Measurements from ENCODE around the gene OTOL1. TPM values are rescaled to one million over a fixed set of nuclear protein-coding genes. Genes with fewer than 3 reads are reported as not detected.

The OTOL1 gene
- total and polyA plus RNA-seq, 2 experiments from 2014 or later = not detected

GRCh38 chr3:161531930-161532329, 35.3 kb downstream of the OTOL1 start (continued):
- no peak for TF ChIP-seq REST (IDR thresholded peaks at IDR 0.05; ENCODE audit: unreplicated experiment)
- TF ChIP-seq POLR2AphosphoS5 (IDR thresholded peaks at IDR 0.05; ENCODE audit: low read depth) = no peak

- ATAC-seq (no peak), DNase-seq (ENCODE audit: low spot score) (no peak)
- Histone ChIP-seq H3K4me3 (no peak overlapping the region), H4K20me1 (replicated peaks; ENCODE audit: insufficient read depth) (no peaks in the 10 kb centered on the region), H3K27ac (ENCODE audit: low read depth) (no peak overlapping the region), H3K4me2 (no peak overlapping the region), H3K36me3 (ENCODE audit: insufficient read depth) (no peaks in the 10 kb centered on the region), H3K27me3 (ENCODE audit: insufficient read depth) (no peaks in the 10 kb centered on the region), H3F3A (replicated peaks; ENCODE audit: low read depth) (no peaks in the 10 kb centered on the region), H3K79me2 (replicated peaks; ENCODE audit: insufficient read depth) (no peaks in the 10 kb centered on the region), H3K4me1 (ENCODE audit: insufficient read depth) (no peaks in the 10 kb centered on the region), H2AFZ (no peak overlapping the region), H3K9me2 (ENCODE audit: insufficient read depth) (no peaks in the 10 kb centered on the region)
- no peaks in the 10 kb centered on the region for H3K36me3 Mint-ChIP-seq (ENCODE audit: low read depth)
- no peaks in the 10 kb centered on the region for H3K9me3 Mint-ChIP-seq
- TF ChIP-seq REST (IDR thresholded peaks at IDR 0.05; ENCODE audit: unreplicated experiment) (no peak), CTCF (conservative IDR thresholded peaks at IDR 0.05; ENCODE audit: low read depth in 2 of 2) (no peak)
- H3K4me3 Mint-ChIP-seq = no peak overlapping the region
- H3K27ac Mint-ChIP-seq = no peak overlapping the region
- no peaks in the 10 kb centered on the region for H3K4me1 Mint-ChIP-seq
- H3K27me3 Mint-ChIP-seq (ENCODE audit: insufficient read depth, low read depth, poor library complexity) = no peaks in the 10 kb centered on the region
These were observed 44.0 kb downstream of the OTOL1 start for GRCh38 chr3:161540594-161540993.

GRCh38 chr3:161545824-161546223, 49.2 kb downstream of the OTOL1 start:
- TF ChIP-seq EZH2 (IDR thresholded peaks at IDR 0.05; ENCODE audit: low read depth, unreplicated experiment) (no peak), STAT1 (IDR thresholded peaks at IDR 0.05; ENCODE audit: unreplicated experiment) (no peak), ZNF114 (CRISPR knock-in tag; IDR thresholded peaks at IDR 0.05) (no peak)
- Mint-ChIP-seq H3K4me3 (no peak overlapping the region), H3K27me3 (ENCODE audit: insufficient read depth, low read depth, poor library complexity) (no peaks in the 10 kb centered on the region), H3K27ac (no peak overlapping the region), H3K9me3 (no peaks in the 10 kb centered on the region), H3K36me3 (ENCODE audit: low read depth) (no peaks in the 10 kb centered on the region), H3K4me1 (peaks cover 6% of the 10 kb centered on the region; the same call in 2 of the 3 replicates)
- Histone ChIP-seq H3K4me1 (ENCODE audit: insufficient read depth) (no peaks in the 10 kb centered on the region), H3K27me3 (ENCODE audit: insufficient read depth) (no peaks in the 10 kb centered on the region), H3K79me2 (replicated peaks; ENCODE audit: insufficient read depth) (no peaks in the 10 kb centered on the region), H2AFZ (no peak overlapping the region), H3K27ac (ENCODE audit: low read depth) (no peak overlapping the region), H3K4me2 (no peak overlapping the region), H4K20me1 (replicated peaks; ENCODE audit: insufficient read depth) (no peaks in the 10 kb centered on the region), H3K4me3 (no peak overlapping the region), H3K36me3 (ENCODE audit: insufficient read depth) (no peaks in the 10 kb centered on the region), H3F3A (replicated peaks; ENCODE audit: low read depth) (no peaks in the 10 kb centered on the region), H3K9me2 (ENCODE audit: insufficient read depth) (no peaks in the 10 kb centered on the region)
- DNase-seq (ENCODE audit: low spot score) (no peak), ATAC-seq (no peak)

Data from GM23338 (cell line).